HEK293 (cell line): ENCODE data around the gene SCRT2.

Experiments
- CTCF ChIP-seq: fragments of 450-650 bp; formaldehyde crosslinking; IDR thresholded peaks from 2 replicates; pipeline ENCODE4 v1.5.1; 2016; ENCODE audit warnings: missing biosample characterization, missing genetic modification characterization
- HOXC10 ChIP-seq: sonication (generic); formaldehyde crosslinking; IDR thresholded peaks from 2 replicates; pipeline ENCODE4 v1.8.1; 2023; ENCODE audit warnings: mild to moderate bottlenecking, missing genetic modification reagents
- KLF16 ChIP-seq: fragments of 450-650 bp; formaldehyde crosslinking; IDR thresholded peaks from 2 replicates; pipeline ENCODE4 v1.5.1; 2017; ENCODE audit warnings: missing biosample characterization, missing genetic modification characterization
- PRDM10 ChIP-seq: fragments of 450-650 bp; formaldehyde crosslinking; IDR thresholded peaks from 2 replicates; pipeline ENCODE4 v1.5.1; 2016; ENCODE audit warnings: missing biosample characterization, missing genetic modification characterization
- ZNF404 ChIP-seq: fragments of 450-650 bp; formaldehyde crosslinking; IDR thresholded peaks from 2 replicates; pipeline ENCODE4 v1.5.1; 2017; ENCODE audit warnings: missing biosample characterization, missing genetic modification characterization
- ZNF558 ChIP-seq: fragments of 450-650 bp; formaldehyde crosslinking; IDR thresholded peaks from 2 replicates; pipeline ENCODE4 v1.5.1; 2016; ENCODE audit warnings: missing biosample characterization, missing genetic modification characterization
- ZNF768 ChIP-seq: fragments of 450-650 bp; formaldehyde crosslinking; IDR thresholded peaks from 2 replicates; pipeline ENCODE4 v1.5.1; 2018; ENCODE audit warnings: missing biosample characterization, mild to moderate bottlenecking, missing genetic modification characterization
- ZNF776 ChIP-seq: fragments of 450-650 bp; formaldehyde crosslinking; IDR thresholded peaks from 2 replicates; pipeline ENCODE4 v1.5.0; 2017; ENCODE audit warnings: missing biosample characterization, missing genetic modification characterization, borderline replicate concordance

- TF ChIP-seq ZNF558 (tag by site-specific recombination) = no peak
- TF ChIP-seq ZNF768 (tag by site-specific recombination) = no peak
- TF ChIP-seq KLF16 (tag by site-specific recombination) = no peak
- no peak for TF ChIP-seq HOXC10 (CRISPR knock-in tag)
- TF ChIP-seq PRDM10 (tag by site-specific recombination) = no peak
- no peak for TF ChIP-seq ZNF776 (tag by site-specific recombination)
- TF ChIP-seq CTCF = no peak
- no peak for TF ChIP-seq ZNF404 (tag by site-specific recombination)
Observed at GRCh38 chr20:662277-663192, 13.1 kb downstream of the SCRT2 start.
